H9 (cell line): ENCODE measurements around the gene SH3PXD2B. TPM values are rescaled to one million over a fixed set of nuclear protein-coding genes. Genes with fewer than 3 reads are reported as not detected.

Source experiments
- DNase-seq: peaks from one replicate; pipeline ENCODE4 v3.0.0-alpha.2; 2017
- H2AFZ ChIP-seq: one replicate; pipeline ENCODE4 v1.6.1; 2013; ENCODE audit warnings: mild to moderate bottlenecking, low read length, control low read depth, moderate library complexity
- H2AK5ac ChIP-seq: 2 replicates; pipeline ENCODE4 v1.6.1; 2013; ENCODE audit warnings: low read length, control low read depth, mixed read lengths; ENCODE audit not compliant: insufficient read length
- H2BK120ac ChIP-seq: one replicate; pipeline ENCODE4 v1.6.1; 2013; ENCODE audit warnings: low read depth, mild to moderate bottlenecking, low read length, control low read depth, inconsistent platforms; ENCODE audit not compliant: poor library complexity, severe bottlenecking
- H2BK12ac ChIP-seq: 2 replicates; pipeline ENCODE4 v1.6.1; 2013; ENCODE audit warnings: low read length, control low read depth, mixed read lengths, low read depth; ENCODE audit not compliant: insufficient read length
- H2BK15ac ChIP-seq: 2 replicates; pipeline ENCODE4 v1.6.1; 2013; ENCODE audit warnings: low read depth, low read length, control low read depth
- H2BK20ac ChIP-seq: one replicate; pipeline ENCODE4 v1.6.1; 2013; ENCODE audit warnings: low read depth, mild to moderate bottlenecking, low read length, control low read depth, inconsistent platforms; ENCODE audit not compliant: poor library complexity, severe bottlenecking
- H2BK5ac ChIP-seq: 2 replicates; pipeline ENCODE4 v1.6.1; 2013; ENCODE audit warnings: low read length, control low read depth, mixed read lengths; ENCODE audit not compliant: insufficient read length
- H3K14ac ChIP-seq: 2 replicates; pipeline ENCODE4 v1.6.1; 2013; ENCODE audit warnings: low read length, control low read depth; ENCODE audit not compliant: insufficient read depth
- H3K18ac ChIP-seq: 2 replicates; pipeline ENCODE4 v1.6.1; 2013; ENCODE audit warnings: low read depth, mild to moderate bottlenecking, mixed read lengths, low read length, control low read depth; ENCODE audit not compliant: insufficient read length
- H3K23ac ChIP-seq: 2 replicates; pipeline ENCODE4 v1.6.1; 2013; ENCODE audit warnings: low read length, control low read depth, mixed read lengths, low read depth; ENCODE audit not compliant: insufficient read length
- H3K23me2 ChIP-seq: 2 replicates; pipeline ENCODE4 v1.6.1; 2013; ENCODE audit warnings: low read depth, mild to moderate bottlenecking, mixed read lengths, low read length, control low read depth; ENCODE audit not compliant: insufficient read length, poor library complexity, severe bottlenecking
- H3K27ac ChIP-seq: 2 replicates; pipeline ENCODE4 v1.5.1; 2013; ENCODE audit warnings: low read length, control low read depth, mixed read lengths, low read depth; ENCODE audit not compliant: insufficient read length
- H3K27me3 ChIP-seq: 2 replicates; pipeline ENCODE4 v1.6.1; 2013; ENCODE audit warnings: low read length, control low read depth, inconsistent platforms; ENCODE audit not compliant: insufficient read depth
- H3K4ac ChIP-seq: 2 replicates; pipeline ENCODE4 v1.6.1; 2013; ENCODE audit warnings: low read depth, mild to moderate bottlenecking, control low read depth, inconsistent platforms, low read length, moderate library complexity
- H3K4me1 ChIP-seq: 2 replicates; pipeline ENCODE4 v1.6.1; 2013; ENCODE audit warnings: low read length, control low read depth, inconsistent platforms; ENCODE audit not compliant: insufficient read depth
- H3K4me2 ChIP-seq: 2 replicates; pipeline ENCODE4 v1.6.1; 2013; ENCODE audit warnings: low read length, control low read depth, mixed read lengths; ENCODE audit not compliant: insufficient read length, insufficient read depth
- H3K56ac ChIP-seq: 2 replicates; pipeline ENCODE4 v1.6.1; 2013; ENCODE audit warnings: low read depth, mild to moderate bottlenecking, mixed read lengths, low read length, control low read depth; ENCODE audit not compliant: insufficient read length
- H3K79me1 ChIP-seq: 2 replicates; pipeline ENCODE4 v1.6.1; 2013; ENCODE audit warnings: low read depth, mild to moderate bottlenecking, moderate library complexity, low read length, control low read depth, inconsistent platforms; ENCODE audit not compliant: insufficient read depth, poor library complexity, severe bottlenecking
- H3K79me2 ChIP-seq: 2 replicates; pipeline ENCODE4 v1.6.1; 2013; ENCODE audit warnings: low read length, control low read depth, inconsistent platforms; ENCODE audit not compliant: insufficient read depth
- H3K9ac ChIP-seq: 2 replicates; pipeline ENCODE4 v1.6.1; 2013; ENCODE audit warnings: low read length, control low read depth, mixed read lengths; ENCODE audit not compliant: insufficient read length; ENCODE audit errors: extremely low read depth
- H3K9me3 ChIP-seq: one replicate; pipeline ENCODE4 v1.6.1; 2013; ENCODE audit warnings: low read depth, low read length, inconsistent platforms; ENCODE audit not compliant: control insufficient read depth
- H3T11ph ChIP-seq: one replicate; pipeline ENCODE4 v1.6.1; 2013; ENCODE audit warnings: mild to moderate bottlenecking, low read length, control low read depth, inconsistent platforms
- H4K20me1 ChIP-seq: one replicate; pipeline ENCODE4 v1.6.1; 2013; ENCODE audit not compliant: control insufficient read depth, insufficient read length, insufficient read depth
- H4K5ac ChIP-seq: 2 replicates; pipeline ENCODE4 v1.6.1; 2013; ENCODE audit warnings: low read depth, mild to moderate bottlenecking, mixed read lengths, low read length, control low read depth; ENCODE audit not compliant: insufficient read length
- H4K8ac ChIP-seq: replicated peaks from 2 replicates; pipeline ENCODE4 v1.6.1; 2013; ENCODE audit warnings: low read length, control low read depth, mixed read lengths, low read depth; ENCODE audit not compliant: insufficient read length
- H4K91ac ChIP-seq: 2 replicates; pipeline ENCODE4 v1.6.1; 2013; ENCODE audit warnings: low read depth, mild to moderate bottlenecking, moderate library complexity, mixed read lengths, low read length, control low read depth; ENCODE audit not compliant: insufficient read length
- H3K27ac Mint-ChIP-seq, 3 experiments: 2 replicates in 2 of 3; 3 replicates in 1 of 3; pipeline ENCODE4 v1.8.0; 2020 to 2021; ENCODE audit warnings: mixed read lengths in 3 of 3, mild to moderate bottlenecking in 1 of 3, moderate library complexity in 1 of 3
- H3K27me3 Mint-ChIP-seq: 2 replicates; pipeline ENCODE4 v1.8.0; 2021; ENCODE audit warnings: low read depth, mild to moderate bottlenecking, moderate library complexity, mixed read lengths
- H3K36me3 Mint-ChIP-seq, 3 experiments: 2 replicates in 2 of 3; 3 replicates in 1 of 3; pipeline ENCODE4 v1.8.0; 2020 to 2021; ENCODE audit warnings: low read depth in 3 of 3, mixed read lengths in 3 of 3; ENCODE audit not compliant: insufficient read depth in 1 of 3
- H3K4me1 Mint-ChIP-seq, 2 experiments: 2 replicates each; pipeline ENCODE4 v1.8.0; 2020; ENCODE audit warnings: mixed read lengths in 2 of 2
- H3K4me3 Mint-ChIP-seq, 2 experiments: 2 replicates in 1 of 2; 3 replicates in 1 of 2; pipeline ENCODE4 v1.8.0; 2020 to 2021; ENCODE audit warnings: mild to moderate bottlenecking in 2 of 2, mixed read lengths in 2 of 2, moderate library complexity in 1 of 2
- H3K9me3 Mint-ChIP-seq, 2 experiments: 2 replicates in 1 of 2; 3 replicates in 1 of 2; pipeline ENCODE4 v1.8.0; 2020; ENCODE audit warnings: mild to moderate bottlenecking in 2 of 2, mixed read lengths in 2 of 2, moderate library complexity in 1 of 2
- whole genome bisulfite sequencing: extraction: QIAGEN DNeasy Blood & Tissue Kit; methylation state at CpG from one replicate; pipeline ENCODE4 v1.1.7; 2013; ENCODE audit warnings: missing lambda C conversion rate, low lambda C conversion rate, mixed read lengths; ENCODE audit not compliant: insufficient read length; ENCODE audit errors: extremely low coverage; 5-methylcytosine and 5-hydroxymethylcytosine counted together
- total RNA-seq: library from RNA; stranded (reverse); gene quantifications from 2 replicates; pipeline ENCODE4 v1.2.1, GENCODE V29; 2021
- TF ChIP-seq, protein P1 (sequence below): fragments of 200-600 bp; sonication (generic); conservative IDR thresholded peaks from 3 replicates; pipeline ENCODE4 v1.8.0; 2021; ENCODE audit warnings: antibody characterized with exemption, mild to moderate bottlenecking

Gene SH3PXD2B
- total RNA-seq, 1 experiment from 2014 or later = 49.0 TPM

DNA sequence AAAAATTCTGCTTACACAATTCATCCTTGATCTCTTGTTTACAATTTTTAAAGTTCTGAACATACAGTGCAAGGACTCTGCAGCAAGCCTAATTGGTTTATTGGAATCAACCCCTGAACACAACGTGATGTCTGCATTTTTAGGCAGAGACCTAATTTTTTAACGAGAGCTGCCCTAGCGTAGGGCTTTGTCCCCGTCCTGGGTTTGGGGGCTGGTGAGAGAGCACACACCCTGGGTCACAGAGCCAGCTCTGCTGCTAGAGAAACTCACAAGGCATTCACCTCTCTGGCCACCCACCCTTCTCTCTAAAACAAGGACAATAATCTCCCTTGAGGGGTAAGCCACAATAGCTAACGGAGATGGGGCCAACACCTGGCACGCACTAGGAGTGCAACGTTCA is 28.2 kb downstream of the SH3PXD2B start:
- no peaks in the 10 kb centered on the region for H3K27me3 Mint-ChIP-seq
- Histone ChIP-seq H3T11ph (no peak overlapping the region), H4K91ac (no peak overlapping the region), H3K4me2 (no peak overlapping the region), H3K4me1 (no peaks in the 10 kb centered on the region), H4K5ac (no peak overlapping the region), H3K79me1 (peaks cover 7% of the 10 kb centered on the region), H2AFZ (no peak overlapping the region), H3K79me2 (peaks cover 5% of the 10 kb centered on the region; the same call in 1 of the 2 replicates), H3K18ac (no peak overlapping the region), H2BK20ac (no peak overlapping the region), H3K27me3 (no peaks in the 10 kb centered on the region), H2BK120ac (no peak overlapping the region), H3K27ac (no peak overlapping the region), H2AK5ac (no peak overlapping the region), H2BK12ac (no peak overlapping the region), H3K9ac (no peak overlapping the region), H3K23me2 (no peaks in the 10 kb centered on the region), H3K9me3 (no peaks in the 10 kb centered on the region), H4K20me1 (no peaks in the 10 kb centered on the region), H4K8ac (no peak overlapping the region), H3K4ac (no peak overlapping the region), H2BK5ac (no peak overlapping the region), H2BK15ac (no peak overlapping the region), H3K23ac (no peak overlapping the region), H3K14ac (peak overlapping the region; percentile 12; the same call in 1 of the 2 replicates), H3K56ac (no peak overlapping the region)
- peaks cover 16 to 31% (median 24%) of the 10 kb centered on the region in 3 experiments for H3K36me3 Mint-ChIP-seq
- peaks cover 10 to 18% of the 10 kb centered on the region in 2 experiments for H3K4me1 Mint-ChIP-seq
- TF ChIP-seq, protein P1, sequence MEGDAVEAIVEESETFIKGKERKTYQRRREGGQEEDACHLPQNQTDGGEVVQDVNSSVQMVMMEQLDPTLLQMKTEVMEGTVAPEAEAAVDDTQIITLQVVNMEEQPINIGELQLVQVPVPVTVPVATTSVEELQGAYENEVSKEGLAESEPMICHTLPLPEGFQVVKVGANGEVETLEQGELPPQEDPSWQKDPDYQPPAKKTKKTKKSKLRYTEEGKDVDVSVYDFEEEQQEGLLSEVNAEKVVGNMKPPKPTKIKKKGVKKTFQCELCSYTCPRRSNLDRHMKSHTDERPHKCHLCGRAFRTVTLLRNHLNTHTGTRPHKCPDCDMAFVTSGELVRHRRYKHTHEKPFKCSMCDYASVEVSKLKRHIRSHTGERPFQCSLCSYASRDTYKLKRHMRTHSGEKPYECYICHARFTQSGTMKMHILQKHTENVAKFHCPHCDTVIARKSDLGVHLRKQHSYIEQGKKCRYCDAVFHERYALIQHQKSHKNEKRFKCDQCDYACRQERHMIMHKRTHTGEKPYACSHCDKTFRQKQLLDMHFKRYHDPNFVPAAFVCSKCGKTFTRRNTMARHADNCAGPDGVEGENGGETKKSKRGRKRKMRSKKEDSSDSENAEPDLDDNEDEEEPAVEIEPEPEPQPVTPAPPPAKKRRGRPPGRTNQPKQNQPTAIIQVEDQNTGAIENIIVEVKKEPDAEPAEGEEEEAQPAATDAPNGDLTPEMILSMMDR = no peak
- no peaks in the 10 kb centered on the region; a peak in 1 of 5 replicates for H3K9me3 Mint-ChIP-seq
- H3K27ac Mint-ChIP-seq = peak overlapping the region in 1 of 3 experiments; percentile 13; a peak in 1 of 7 replicates
- no peak overlapping the region for H3K4me3 Mint-ChIP-seq
- WGBS = no CpG with 5 or more reads among the region's 7 CpGs
- no peak for DNase-seq
